HUES48 (cell line): ENCODE data around the gene THYN1.

Experiments
- H3K27ac ChIP-seq: one replicate; pipeline ENCODE4 v1.7.0; 2013; ENCODE audit warnings: low read depth, low read length, inconsistent platforms
- H3K27me3 ChIP-seq: 2 replicates; pipeline ENCODE4 v1.6.1; 2013; ENCODE audit warnings: mild to moderate bottlenecking, low read length; ENCODE audit not compliant: control insufficient read depth, insufficient read depth
- H3K36me3 ChIP-seq: 2 replicates; pipeline ENCODE4 v1.6.1; 2013; ENCODE audit warnings: low read length; ENCODE audit not compliant: control insufficient read depth, insufficient read depth
- H3K4me1 ChIP-seq: 2 replicates; pipeline ENCODE4 v1.6.1; 2013; ENCODE audit warnings: mild to moderate bottlenecking, low read length; ENCODE audit not compliant: control insufficient read depth, insufficient read depth
- H3K4me3 ChIP-seq: 2 replicates; pipeline ENCODE4 v1.5.1; 2013; ENCODE audit warnings: mild to moderate bottlenecking, low read depth, low read length
- H3K9ac ChIP-seq: 2 replicates; pipeline ENCODE4 v1.6.1; 2013; ENCODE audit warnings: mild to moderate bottlenecking, low read depth, low read length, moderate library complexity
- H3K9me3 ChIP-seq: 2 replicates; pipeline ENCODE4 v1.6.1; 2013; ENCODE audit warnings: low read length; ENCODE audit not compliant: control insufficient read depth, insufficient read depth

Gene THYN1

GRCh38 chr11:134230339-134230738, 22.8 kb downstream of the THYN1 start:
- H3K27ac ChIP-seq, result no peak overlapping the region
- H3K9me3 ChIP-seq, result no peaks in the 10 kb centered on the region
- H3K9ac ChIP-seq, result no peak overlapping the region
- H3K27me3 ChIP-seq, result no peaks in the 10 kb centered on the region
- peaks cover 7% of the 10 kb centered on the region for H3K4me1 ChIP-seq
- no peak overlapping the region for H3K4me3 ChIP-seq
- H3K36me3 ChIP-seq, result 0 out of 2 replicates have a peak, but pooled peaks cover 4% of the 10 kb centered on the region

DNA sequence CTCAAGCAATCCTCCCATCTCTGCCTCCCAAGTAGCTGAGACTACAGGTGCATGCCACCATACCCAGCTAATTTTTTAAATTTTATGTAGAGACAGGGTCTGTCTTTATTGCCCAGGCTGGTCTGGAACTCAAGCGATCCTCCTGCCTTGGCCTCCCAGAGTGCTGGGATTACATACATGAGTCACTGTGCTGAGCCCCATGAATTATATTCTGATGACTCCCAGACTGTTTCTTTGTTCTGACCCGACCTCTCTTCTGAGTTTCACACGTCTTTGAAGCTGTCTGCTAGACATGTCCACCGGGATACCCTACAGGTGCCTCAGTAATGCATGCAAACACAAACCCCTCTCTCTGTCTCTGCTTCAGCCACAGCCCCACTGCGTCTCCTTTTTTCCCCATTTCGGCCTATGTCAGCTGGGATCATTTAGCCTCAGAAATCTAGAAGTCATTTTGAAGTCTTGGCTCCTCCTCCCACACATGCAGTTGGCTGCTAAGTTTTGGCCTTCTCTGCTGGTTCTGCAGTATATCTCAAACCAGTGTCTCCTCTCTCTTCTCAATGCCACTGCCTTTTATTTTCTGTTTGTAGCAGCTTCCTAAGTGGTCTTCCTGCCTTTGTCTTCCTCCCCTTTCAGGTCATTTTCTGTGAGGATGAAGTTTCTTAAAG, 23.9 kb downstream of the THYN1 start:
- peaks cover 7% of the 10 kb centered on the region for H3K4me1 ChIP-seq
- H3K4me3 ChIP-seq, result no peak overlapping the region
- no peak overlapping the region for H3K27ac ChIP-seq
- no peaks in the 10 kb centered on the region for H3K36me3 ChIP-seq
- no peaks in the 10 kb centered on the region for H3K9me3 ChIP-seq
- no peak overlapping the region for H3K9ac ChIP-seq
- H3K27me3 ChIP-seq, result no peaks in the 10 kb centered on the region

DNA sequence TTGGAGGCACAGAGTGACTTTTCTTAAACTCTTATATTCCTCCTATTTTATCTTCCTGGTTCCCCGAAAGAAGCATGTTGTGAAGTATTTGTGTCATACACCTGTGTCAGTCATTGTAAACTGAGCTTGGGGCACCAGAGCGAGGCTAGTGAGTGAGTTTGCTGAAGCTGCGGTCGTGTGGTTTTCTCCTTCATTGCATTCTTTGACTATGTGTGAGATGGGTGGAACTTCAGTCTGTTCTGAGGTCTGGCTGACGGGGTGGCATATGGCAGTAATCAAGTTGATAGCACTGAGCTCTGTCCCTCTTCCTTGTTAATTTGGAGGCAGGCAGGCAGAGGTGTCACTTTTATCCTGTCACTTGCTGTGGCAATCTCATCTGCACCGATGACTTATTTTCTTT, 24.5 kb downstream of the THYN1 start:
- Histone ChIP-seq H3K9ac (no peak overlapping the region), H3K4me3 (no peak overlapping the region), H3K27ac (no peak overlapping the region), H3K27me3 (no peaks in the 10 kb centered on the region), H3K4me1 (peaks cover 7% of the 10 kb centered on the region), H3K9me3 (no peaks in the 10 kb centered on the region), H3K36me3 (no peaks in the 10 kb centered on the region)

GRCh38 chr11:134226806-134227325, 26.3 kb downstream of the THYN1 start:
- H3K27me3 ChIP-seq, result no peaks in the 10 kb centered on the region
- no peak overlapping the region for H3K9ac ChIP-seq
- H3K9me3 ChIP-seq, result no peaks in the 10 kb centered on the region
- no peak overlapping the region for H3K4me3 ChIP-seq
- no peak overlapping the region for H3K27ac ChIP-seq
- no peaks in the 10 kb centered on the region for H3K36me3 ChIP-seq
- H3K4me1 ChIP-seq, result peaks cover 11% of the 10 kb centered on the region

DNA sequence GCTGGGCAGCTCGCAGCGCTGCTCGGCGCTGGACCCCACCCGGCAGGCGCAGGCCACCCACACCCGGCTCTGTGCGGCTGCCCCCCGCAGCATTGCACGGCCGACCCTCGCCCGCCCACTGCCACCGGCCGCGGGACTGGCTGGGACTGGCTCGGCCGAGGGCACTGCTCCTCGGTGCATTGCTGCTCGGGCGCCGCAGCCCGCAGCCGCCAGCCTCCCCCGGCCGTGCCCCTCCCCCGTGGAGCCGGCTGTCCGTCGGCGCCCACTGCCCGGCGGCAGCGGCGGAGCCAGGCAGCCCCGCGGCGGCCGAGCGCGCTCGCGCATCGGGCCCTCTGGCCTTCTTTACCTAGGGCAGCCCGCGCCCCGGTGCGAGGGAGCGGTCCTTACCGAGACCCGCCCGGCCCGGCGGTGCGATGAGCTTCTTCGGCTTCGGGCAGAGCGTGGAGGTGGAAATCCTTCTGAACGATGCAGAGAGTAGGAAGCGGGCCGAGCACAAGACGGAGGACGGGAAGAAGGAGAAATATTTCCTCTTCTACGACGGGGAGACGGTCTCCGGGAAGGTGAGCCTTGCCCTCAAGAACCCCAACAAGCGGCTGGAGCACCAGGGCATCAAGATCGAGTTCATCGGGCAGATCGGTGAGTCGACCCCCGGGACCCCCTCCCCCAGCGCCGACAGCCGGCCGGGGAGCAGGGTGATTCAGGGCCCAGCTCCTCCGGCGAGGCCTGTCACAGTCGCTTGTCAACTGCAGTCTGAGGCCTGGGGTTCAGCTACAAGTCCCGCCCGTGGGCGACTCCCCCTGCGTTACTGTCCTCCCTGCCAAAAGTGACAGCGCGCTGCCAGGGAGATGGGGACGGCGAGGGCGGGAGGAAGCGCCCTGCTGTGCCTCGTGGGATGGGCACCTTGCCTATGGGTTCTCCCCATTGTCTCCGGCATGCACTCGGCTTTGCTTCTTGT, 28.2 kb downstream of the THYN1 start:
- Histone ChIP-seq H3K4me3 (peak overlapping the region; percentile 83), H3K27ac (no peak overlapping the region), H3K27me3 (no peaks in the 10 kb centered on the region), H3K36me3 (peaks cover 8% of the 10 kb centered on the region), H3K4me1 (peaks cover 11% of the 10 kb centered on the region), H3K9ac (no peak overlapping the region), H3K9me3 (no peaks in the 10 kb centered on the region)

- Histone ChIP-seq H3K9me3 (no peaks in the 10 kb centered on the region), H3K4me1 (peaks cover 11% of the 10 kb centered on the region), H3K27ac (peak within 1 kb of the TSS; percentile 62), H3K4me3 (peak within 1 kb of the TSS; percentile 83), H3K9ac (peak within 1 kb of the TSS; percentile 9), H3K27me3 (no peaks in the 10 kb centered on the region), H3K36me3 (peaks cover 17% of the 10 kb centered on the region)
Observed at GRCh38 chr11:134223836-134224709, 29.1 kb downstream of the THYN1 start, which contains the start of the genes NCAPD3 and VPS26B. Gene NCAPD3 (minus strand): TSS chr11:134223967. CDS start chr11:134223926, 41 bp downstream. Gene VPS26B (plus strand): TSS chr11:134224671. CDS start chr11:134225123, 452 bp downstream.

GRCh38 chr11:134223121-134223520, 30.0 kb downstream of the THYN1 start:
- peaks cover 11% of the 10 kb centered on the region for H3K4me1 ChIP-seq
- peak overlapping the region; percentile 83 for H3K4me3 ChIP-seq
- no peaks in the 10 kb centered on the region for H3K9me3 ChIP-seq
- H3K9ac ChIP-seq, result no peak overlapping the region; the same call in 1 of the 2 replicates
- no peak overlapping the region for H3K27ac ChIP-seq
- no peaks in the 10 kb centered on the region for H3K27me3 ChIP-seq
- H3K36me3 ChIP-seq, result peaks cover 26% of the 10 kb centered on the region

GRCh38 chr11:134216816-134217215, 36.3 kb downstream of the THYN1 start:
- no peaks in the 10 kb centered on the region for H3K27me3 ChIP-seq
- no peaks in the 10 kb centered on the region for H3K9me3 ChIP-seq
- no peak overlapping the region for H3K9ac ChIP-seq
- H3K4me1 ChIP-seq, result no peaks in the 10 kb centered on the region
- H3K36me3 ChIP-seq, result peaks cover 80% of the 10 kb centered on the region
- H3K27ac ChIP-seq, result no peak overlapping the region
- no peak overlapping the region for H3K4me3 ChIP-seq

DNA sequence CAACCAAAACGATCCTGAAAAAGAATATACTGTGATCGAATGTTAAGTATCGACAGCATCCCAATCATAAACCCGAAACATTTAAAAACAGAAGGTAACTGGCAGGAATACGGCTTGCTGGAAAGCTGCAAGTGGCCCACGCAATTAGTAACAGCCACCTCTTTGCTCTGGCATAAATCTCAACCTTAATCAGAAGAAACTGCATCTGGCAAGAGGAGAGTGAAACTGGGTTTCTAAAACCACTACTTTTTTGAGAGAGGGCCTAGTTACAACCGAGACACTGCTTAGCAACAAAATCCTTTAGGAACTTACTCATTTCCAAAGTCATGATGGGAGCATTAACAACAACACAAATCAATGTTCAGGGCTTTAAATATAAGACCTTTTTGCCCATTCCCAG, 37.3 kb downstream of the THYN1 start:
- Histone ChIP-seq H3K4me3 (no peak overlapping the region), H3K27me3 (no peaks in the 10 kb centered on the region), H3K36me3 (peaks cover 87% of the 10 kb centered on the region), H3K4me1 (no peaks in the 10 kb centered on the region), H3K9ac (no peak overlapping the region), H3K9me3 (no peaks in the 10 kb centered on the region), H3K27ac (no peak overlapping the region)

DNA sequence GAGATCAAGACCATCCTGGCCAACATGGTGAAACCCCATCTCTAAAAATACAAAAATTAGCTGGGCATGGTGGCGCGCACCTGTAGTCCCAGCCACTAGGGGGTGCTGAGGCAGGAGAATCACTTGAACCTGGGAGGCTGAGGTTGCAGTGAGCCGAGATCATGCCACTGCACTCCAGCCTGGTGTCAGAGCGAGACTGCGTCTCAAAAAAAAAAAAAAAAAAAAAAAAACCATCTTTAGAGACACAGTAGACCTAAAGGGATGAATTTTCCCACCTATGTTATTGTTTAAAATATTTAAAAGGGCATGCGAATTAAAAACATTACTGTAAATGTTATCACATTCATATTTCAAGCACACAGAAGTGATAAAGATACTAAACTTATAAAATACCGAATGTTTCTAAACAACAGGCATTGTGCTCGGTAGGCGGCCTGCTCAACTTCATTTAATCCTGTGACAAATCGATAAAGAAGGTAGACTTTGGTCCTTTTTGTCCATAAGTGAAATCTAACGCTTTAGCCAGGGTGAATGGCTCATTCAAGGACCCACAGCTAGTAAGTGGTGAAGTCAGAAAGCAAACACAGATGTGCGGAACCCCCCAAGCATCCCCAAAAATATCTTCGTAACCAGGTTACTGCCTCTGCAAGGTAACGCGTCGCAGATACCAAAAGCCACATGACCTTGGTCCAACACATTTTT, 45.5 kb downstream of the THYN1 start:
- Histone ChIP-seq H3K9ac (no peak overlapping the region), H3K36me3 (peaks cover 92% of the 10 kb centered on the region), H3K4me1 (no peaks in the 10 kb centered on the region), H3K27ac (no peak overlapping the region), H3K4me3 (no peak overlapping the region), H3K27me3 (no peaks in the 10 kb centered on the region), H3K9me3 (no peaks in the 10 kb centered on the region)
